Ascending aorta (tissue), 2 donors: ENCODE results near the gene ANKMY1. TPM values are rescaled to one million over a fixed set of nuclear protein-coding genes. Genes with fewer than 3 reads are reported as not detected.

Experiments used
- DNase-seq, 2 donors: peaks; one replicate each; pipeline ENCODE4 v3.0.0-alpha.2; 2019; ENCODE audit warnings: low spot score in 2 of 2
- H3K27ac ChIP-seq, 2 donors: fragments of 200-600 bp; sonication (generic); one replicate each; pipeline ENCODE4 v1.5.1; 2016 to 2017; ENCODE audit warnings: mild to moderate bottlenecking in 1 of 2
- H3K27me3 ChIP-seq: fragments of 200-600 bp; sonication (generic); one replicate; pipeline ENCODE4 v1.5.1; 2017
- H3K36me3 ChIP-seq, 2 donors: fragments of 200-600 bp; sonication (generic); one replicate each; pipeline ENCODE4 v1.5.1; 2016
- H3K4me1 ChIP-seq, 2 donors: fragments of 200-600 bp; sonication (generic); one replicate each; pipeline ENCODE4 v1.5.1; 2016 to 2017; ENCODE audit warnings: mild to moderate bottlenecking in 1 of 2
- H3K4me3 ChIP-seq, 2 donors: fragments of 200-600 bp; sonication (generic); one replicate each; pipeline ENCODE4 v1.5.1; 2016 to 2017; ENCODE audit warnings: mild to moderate bottlenecking in 1 of 2
- H3K9me3 ChIP-seq, 2 donors: fragments of 200-600 bp; sonication (generic); one replicate each; pipeline ENCODE4 v1.5.1; 2016
- CTCF ChIP-seq, 3 experiments: fragments of 200-600 bp in 2 of 3; fragments of 450-650 bp in 1 of 3; sonication (generic) in 2 of 3; IDR thresholded peaks; one replicate each; pipeline ENCODE4 v1.5.1; 2016 to 2019; ENCODE audit warnings: antibody characterized with exemption in 3 of 3, mild to moderate bottlenecking in 1 of 3, moderate library complexity in 1 of 3
- intact Hi-C: fragments of 100-400 bp; cut with DNase I; formaldehyde crosslinking; loops from one replicate; pipeline ENCODE4 v1.15.1; 2023
- total RNA-seq: library from RNA; depleted of rRNA; stranded (reverse); fragments of >200 nt; gene quantifications from one replicate; pipeline ENCODE4 v1.1.0, GENCODE V29; 2016

ANKMY1 gene
- total RNA-seq, 1 donor from 2014 or later: 14.4 TPM

GRCh38 chr2:240473211-240473610 is 84.6 kb downstream of the ANKMY1 start:
- Histone ChIP-seq H3K4me1 (no peaks in the 10 kb centered on the region), H3K27me3 (no peaks in the 10 kb centered on the region), H3K4me3 (no peak overlapping the region), H3K27ac (no peak overlapping the region), H3K36me3 (no peaks in the 10 kb centered on the region), H3K9me3 (peaks cover 3 to 31% of the 10 kb centered on the region in 2 donors)
- TF ChIP-seq CTCF (IDR thresholded peaks at IDR 0.05): no peak
- DNase-seq: no peak
- intact Hi-C loops: no loop called here

GRCh38 chr2:240472078-240472790 is 85.6 kb downstream of the ANKMY1 start:
- no peaks in the 10 kb centered on the region for H3K4me1 ChIP-seq
- no peak overlapping the region for H3K4me3 ChIP-seq
- no peak overlapping the region for H3K27ac ChIP-seq
- DNase-seq: no peak
- H3K27me3 ChIP-seq: no peaks in the 10 kb centered on the region
- no peak for TF ChIP-seq CTCF (IDR thresholded peaks at IDR 0.05)
- intact Hi-C loops: no loop called here
- no peaks in the 10 kb centered on the region for H3K36me3 ChIP-seq
- peaks cover 3 to 31% of the 10 kb centered on the region in 2 donors for H3K9me3 ChIP-seq

- DNase-seq: no peak
- H3K4me3 ChIP-seq: no peak overlapping the region
- no peak overlapping the region for H3K27ac ChIP-seq
- no peaks in the 10 kb centered on the region for H3K4me1 ChIP-seq
- peaks cover 3 to 23% of the 10 kb centered on the region in 2 donors for H3K9me3 ChIP-seq
- H3K27me3 ChIP-seq: no peaks in the 10 kb centered on the region
- intact Hi-C loops: no loop called here
- H3K36me3 ChIP-seq: peaks cover 17% of the 10 kb centered on the region in 2 donors
- TF ChIP-seq CTCF (IDR thresholded peaks at IDR 0.05): no peak
Measured at GRCh38 chr2:240469740-240470139, 88.0 kb downstream of the ANKMY1 start.

- Histone ChIP-seq H3K27ac (no peak overlapping the region), H3K36me3 (peaks cover 20% of the 10 kb centered on the region in 2 donors), H3K4me1 (no peaks in the 10 kb centered on the region), H3K27me3 (no peaks in the 10 kb centered on the region), H3K9me3 (peaks cover 3 to 18% of the 10 kb centered on the region in 2 donors), H3K4me3 (no peak overlapping the region)
- intact Hi-C loops: no loop called here
- no peak for TF ChIP-seq CTCF (IDR thresholded peaks at IDR 0.05)
- DNase-seq: peak in 1 of 2 donors; percentile 53
Measured at GRCh38 chr2:240469239-240469636, 88.5 kb downstream of the ANKMY1 start.

GRCh38 chr2:240468303-240469238 is 89.2 kb downstream of the ANKMY1 start:
- Histone ChIP-seq H3K4me3 (no peak overlapping the region), H3K4me1 (no peaks in the 10 kb centered on the region), H3K27me3 (no peaks in the 10 kb centered on the region), H3K27ac (no peak overlapping the region), H3K36me3 (peaks cover 25 to 26% of the 10 kb centered on the region in 2 donors), H3K9me3 (peaks cover 0 to 11% of the 10 kb centered on the region in 2 donors)
- DNase-seq: peak; percentile 5 to 61
- no peak for TF ChIP-seq CTCF (IDR thresholded peaks at IDR 0.05)
- intact Hi-C loops: no loop called here
